GM18909 (cell line): ENCODE results near the gene BCAS3.

Experiments
- ATAC-seq: cut with Tn5 transposase; IDR thresholded peaks from one replicate; pipeline ENCODE4 v1.9.1; 2021; ENCODE audit warnings: mild to moderate bottlenecking; ENCODE audit not compliant: unreplicated experiment, poor library complexity

The BCAS3 gene

GRCh38 chr17:61382796-61383688 lies 705.4 kb downstream of the BCAS3 start:
- no peak for ATAC-seq

GRCh38 chr17:61383689-61384201 lies 706.1 kb downstream of the BCAS3 start:
- ATAC-seq = no peak

GRCh38 chr17:61384354-61384691 lies 706.7 kb downstream of the BCAS3 start:
- ATAC-seq = no peak

- ATAC-seq = no peak
Measured at GRCh38 chr17:61384692-61385576, 707.3 kb downstream of the BCAS3 start.

GRCh38 chr17:61385577-61386236 lies 708.1 kb downstream of the BCAS3 start:
- no peak for ATAC-seq

GRCh38 chr17:61386251-61386650 lies 708.6 kb downstream of the BCAS3 start:
- no peak for ATAC-seq

- ATAC-seq = no peak
Measured at GRCh38 chr17:61387011-61387410, 709.4 kb downstream of the BCAS3 start.

- ATAC-seq = no peak
Measured at GRCh38 chr17:61387511-61388305, 710.1 kb downstream of the BCAS3 start.

GRCh38 chr17:61388561-61389356 lies 711.1 kb downstream of the BCAS3 start:
- no peak for ATAC-seq

GRCh38 chr17:61389670-61390478 lies 712.2 kb downstream of the BCAS3 start:
- ATAC-seq = no peak

GRCh38 chr17:61390479-61390791 lies 712.8 kb downstream of the BCAS3 start:
- no peak for ATAC-seq

GRCh38 chr17:61391595-61392291 lies 714.1 kb downstream of the BCAS3 start:
- no peak for ATAC-seq

GRCh38 chr17:61392679-61393078 lies 715.0 kb downstream of the BCAS3 start:
- ATAC-seq = no peak

GRCh38 chr17:61393550-61393903 lies 715.9 kb downstream of the BCAS3 start:
- no peak for ATAC-seq

GRCh38 chr17:61393904-61394629 lies 716.4 kb downstream of the BCAS3 start:
- ATAC-seq = no peak

- ATAC-seq = no peak
Measured at GRCh38 chr17:61394630-61395408, 717.2 kb downstream of the BCAS3 start.
